GM21723 (cell line): ENCODE data around the gene TRIM15.
"Not testable (repeated sequence)": the region's sequence is repeated elsewhere in the genome, so short reads cannot be mapped to it uniquely, and the experiment has no call there.

Source experiments
- ATAC-seq: cut with Tn5 transposase; IDR thresholded peaks from one replicate; pipeline ENCODE4 v1.9.1; 2021; ENCODE audit warnings: mild to moderate bottlenecking, moderate library complexity; ENCODE audit not compliant: unreplicated experiment

The TRIM15 gene

GRCh38 chr6:30160785-30161531 is 2.4 kb upstream of the TRIM15 start, which contains the start of gene TRIM10:
TRIM10 (minus strand) TSS chr6:30161211; CDS start chr6:30160858, 353 bp downstream.
- no peak for ATAC-seq

- ATAC-seq = no peak
These were observed 869 bp upstream of the TRIM15 start for GRCh38 chr6:30162265-30163089.

- ATAC-seq = no peak
These were observed 740 bp downstream of the TRIM15 start for GRCh38 chr6:30163918-30164654.

GRCh38 chr6:30164714-30165113 is 1.4 kb downstream of the TRIM15 start:
- no peak for ATAC-seq

GRCh38 chr6:30165238-30165637 is 1.9 kb downstream of the TRIM15 start:
- not testable (repeated sequence) for ATAC-seq

- ATAC-seq = no peak
These were observed 3.8 kb downstream of the TRIM15 start for GRCh38 chr6:30167101-30167500.

- ATAC-seq = no peak
These were observed 5.4 kb downstream of the TRIM15 start for GRCh38 chr6:30168741-30169140.

- no peak for ATAC-seq
These were observed 6.6 kb downstream of the TRIM15 start for GRCh38 chr6:30169658-30170614.

- no peak for ATAC-seq
These were observed 8.5 kb downstream of the TRIM15 start for GRCh38 chr6:30171677-30172471.

GRCh38 chr6:30172681-30173080 is 9.3 kb downstream of the TRIM15 start:
- no peak for ATAC-seq

GRCh38 chr6:30175765-30176164 is 12.4 kb downstream of the TRIM15 start:
- ATAC-seq = no peak

GRCh38 chr6:30178837-30179236 is 15.5 kb downstream of the TRIM15 start:
- ATAC-seq = no peak

- ATAC-seq = no peak
These were observed 16.8 kb downstream of the TRIM15 start for GRCh38 chr6:30180145-30180544.

- no peak for ATAC-seq
These were observed 21.2 kb downstream of the TRIM15 start for GRCh38 chr6:30184417-30185031.

- no peak for ATAC-seq
These were observed 22.6 kb downstream of the TRIM15 start for GRCh38 chr6:30185846-30186484.

- ATAC-seq = no peak
These were observed 25.2 kb downstream of the TRIM15 start for GRCh38 chr6:30188541-30188940.

- ATAC-seq = no peak
These were observed 28.7 kb downstream of the TRIM15 start for GRCh38 chr6:30192076-30192475.
